ENCODE data around the gene DCLRE1B.

Gene DCLRE1B

DNA sequence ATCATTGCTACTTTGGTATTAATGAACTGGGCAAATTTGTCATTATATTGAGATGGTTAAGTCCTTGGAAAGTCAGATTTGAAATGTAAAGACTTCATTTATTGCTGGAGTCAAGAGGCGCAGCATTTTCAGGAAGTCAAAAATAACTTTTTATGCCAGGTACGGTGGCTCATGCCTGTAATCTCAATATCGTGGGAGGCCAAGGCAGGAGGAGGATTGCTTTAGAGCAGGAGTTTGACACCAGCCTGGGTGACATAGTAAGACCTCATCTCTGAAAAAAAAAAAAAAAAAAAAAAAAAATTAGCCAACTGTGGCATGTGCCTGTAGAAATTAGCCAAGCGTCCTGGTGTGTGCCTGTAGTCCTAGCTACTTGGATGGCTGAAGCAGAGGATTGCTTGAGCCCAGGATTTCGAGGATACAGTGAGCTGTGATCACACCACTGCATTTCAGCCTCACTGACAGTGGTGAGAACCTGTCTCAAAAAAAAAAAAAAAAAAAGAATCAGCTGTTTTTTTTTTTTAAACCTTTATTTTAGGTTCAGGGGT is 29.5 kb downstream of the DCLRE1B start:
- Histone ChIP-seq H3K36me3 (ENCODE audit: control insufficient read depth, insufficient read depth, low read length) (no peaks in the 10 kb centered on the region), H3K27me3 (replicated peaks; ENCODE audit: control insufficient read depth, insufficient read depth, low read length) (no peaks in the 10 kb centered on the region), H3K4me3 (replicated peaks; ENCODE audit: low read depth, low read length) (no peak overlapping the region)
- TF ChIP-seq, protein P1, sequence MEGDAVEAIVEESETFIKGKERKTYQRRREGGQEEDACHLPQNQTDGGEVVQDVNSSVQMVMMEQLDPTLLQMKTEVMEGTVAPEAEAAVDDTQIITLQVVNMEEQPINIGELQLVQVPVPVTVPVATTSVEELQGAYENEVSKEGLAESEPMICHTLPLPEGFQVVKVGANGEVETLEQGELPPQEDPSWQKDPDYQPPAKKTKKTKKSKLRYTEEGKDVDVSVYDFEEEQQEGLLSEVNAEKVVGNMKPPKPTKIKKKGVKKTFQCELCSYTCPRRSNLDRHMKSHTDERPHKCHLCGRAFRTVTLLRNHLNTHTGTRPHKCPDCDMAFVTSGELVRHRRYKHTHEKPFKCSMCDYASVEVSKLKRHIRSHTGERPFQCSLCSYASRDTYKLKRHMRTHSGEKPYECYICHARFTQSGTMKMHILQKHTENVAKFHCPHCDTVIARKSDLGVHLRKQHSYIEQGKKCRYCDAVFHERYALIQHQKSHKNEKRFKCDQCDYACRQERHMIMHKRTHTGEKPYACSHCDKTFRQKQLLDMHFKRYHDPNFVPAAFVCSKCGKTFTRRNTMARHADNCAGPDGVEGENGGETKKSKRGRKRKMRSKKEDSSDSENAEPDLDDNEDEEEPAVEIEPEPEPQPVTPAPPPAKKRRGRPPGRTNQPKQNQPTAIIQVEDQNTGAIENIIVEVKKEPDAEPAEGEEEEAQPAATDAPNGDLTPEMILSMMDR (IDR thresholded peaks at IDR 0.05; ENCODE audit: insufficient read depth, low read length, poor library complexity, severe bottlenecking) = no peak
- no peak for DNase-seq (ENCODE audit: extremely low read depth, insufficient read length)

DNA sequence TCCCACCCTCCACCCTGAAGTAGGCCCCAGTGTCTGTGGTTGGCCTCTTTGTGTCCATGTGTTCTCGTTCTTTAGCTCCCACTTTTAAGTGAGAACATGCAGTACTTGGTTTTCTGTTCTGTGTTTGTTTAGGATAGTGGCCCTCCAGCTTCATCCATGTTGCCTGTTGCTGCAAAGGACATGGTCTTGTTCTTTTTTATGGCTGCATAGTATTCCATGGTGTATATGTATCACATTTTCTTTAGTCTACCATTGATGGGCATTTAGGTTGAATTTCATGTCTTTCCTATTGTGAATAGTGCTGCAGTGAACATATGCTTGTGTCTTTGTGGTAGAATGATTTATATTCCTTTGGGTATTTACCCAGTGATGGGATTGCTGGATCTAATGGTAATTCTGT is 30.1 kb downstream of the DCLRE1B start:
- no peaks in the 10 kb centered on the region for H3K27me3 ChIP-seq (replicated peaks; ENCODE audit: control insufficient read depth, insufficient read depth, low read length)
- H3K4me3 ChIP-seq (replicated peaks; ENCODE audit: low read depth, low read length) = no peak overlapping the region
- no peaks in the 10 kb centered on the region for H3K36me3 ChIP-seq (ENCODE audit: control insufficient read depth, insufficient read depth, low read length)
- TF ChIP-seq, protein P1 (IDR thresholded peaks at IDR 0.05; ENCODE audit: insufficient read depth, low read length, poor library complexity, severe bottlenecking) = no peak
- no peak for DNase-seq (ENCODE audit: extremely low read depth, insufficient read length)

DNA sequence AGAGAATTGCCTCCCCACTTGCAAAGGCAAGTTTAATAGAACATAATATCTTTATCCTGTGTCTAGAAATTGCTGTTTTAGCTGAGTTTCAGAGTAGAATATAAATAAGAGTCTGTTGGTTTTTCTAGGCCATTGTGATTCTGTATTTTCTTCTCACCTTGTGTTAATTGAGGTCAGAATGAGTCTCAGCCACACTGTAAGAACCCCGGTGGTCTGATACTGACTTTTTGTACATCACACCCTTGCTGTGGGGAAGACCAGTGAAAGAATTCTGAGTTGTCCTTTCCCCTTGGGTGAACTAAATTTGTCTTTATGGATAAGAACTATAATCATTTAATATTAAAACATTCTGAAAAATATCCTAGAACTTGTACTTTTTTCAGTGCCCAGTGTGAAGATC is 30.8 kb downstream of the DCLRE1B start:
- Histone ChIP-seq H3K4me3 (replicated peaks; ENCODE audit: low read depth, low read length) (no peak overlapping the region), H3K27me3 (replicated peaks; ENCODE audit: control insufficient read depth, insufficient read depth, low read length) (no peaks in the 10 kb centered on the region), H3K36me3 (ENCODE audit: control insufficient read depth, insufficient read depth, low read length) (peaks cover 4% of the 10 kb centered on the region)
- TF ChIP-seq, protein P1 (IDR thresholded peaks at IDR 0.05; ENCODE audit: insufficient read depth, low read length, poor library complexity, severe bottlenecking) = no peak
- no peak for DNase-seq (ENCODE audit: extremely low read depth, insufficient read length)

DNA sequence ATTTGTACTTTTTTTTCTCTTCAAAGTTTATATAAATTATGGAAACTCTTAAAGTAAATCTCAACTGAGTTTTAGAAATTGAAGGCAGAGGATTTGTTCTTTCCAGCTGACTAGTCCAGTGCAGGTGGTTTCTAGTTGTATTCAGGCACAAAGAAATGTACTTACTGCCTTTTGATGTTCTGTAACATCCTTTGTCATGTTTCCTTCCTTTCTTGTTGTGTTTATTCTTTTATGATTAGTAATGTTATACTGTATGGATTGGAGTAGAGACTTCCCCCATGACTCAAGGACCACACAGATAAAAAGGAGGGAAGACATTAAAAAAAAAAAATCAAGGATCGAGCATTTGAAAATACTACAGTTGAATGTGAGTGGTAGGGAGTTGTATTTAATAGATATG is 32.0 kb downstream of the DCLRE1B start:
- H3K36me3 ChIP-seq (ENCODE audit: control insufficient read depth, insufficient read depth, low read length) = peaks cover 4% of the 10 kb centered on the region
- TF ChIP-seq, protein P1 (IDR thresholded peaks at IDR 0.05; ENCODE audit: insufficient read depth, low read length, poor library complexity, severe bottlenecking) = no peak
- no peaks in the 10 kb centered on the region for H3K27me3 ChIP-seq (replicated peaks; ENCODE audit: control insufficient read depth, insufficient read depth, low read length)
- no peak overlapping the region for H3K4me3 ChIP-seq (replicated peaks; ENCODE audit: low read depth, low read length)
- DNase-seq (ENCODE audit: extremely low read depth, insufficient read length) = no peak

DNA sequence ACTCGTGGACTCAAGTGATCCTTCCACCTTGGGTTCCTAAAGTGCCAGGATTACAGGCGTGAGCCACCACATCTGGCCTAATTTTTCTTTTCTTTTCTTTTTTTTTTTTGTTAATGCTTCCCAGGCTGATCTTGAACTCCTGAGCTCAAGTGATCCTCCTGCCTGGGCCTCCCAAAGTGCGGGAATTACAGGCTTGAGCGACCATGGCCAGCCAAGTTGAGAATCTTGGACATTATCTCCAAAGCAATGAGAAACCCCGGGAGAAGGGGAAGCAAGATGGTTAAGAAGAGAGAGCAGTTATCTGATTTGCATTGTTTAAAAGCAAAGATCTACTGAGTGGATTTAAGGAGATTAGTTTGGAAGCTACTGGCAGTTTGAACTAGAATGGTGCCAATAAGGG is 33.1 kb downstream of the DCLRE1B start:
- TF ChIP-seq, protein P1 (IDR thresholded peaks at IDR 0.05; ENCODE audit: insufficient read depth, low read length, poor library complexity, severe bottlenecking) = no peak
- DNase-seq (ENCODE audit: extremely low read depth, insufficient read length) = no peak
- H3K36me3 ChIP-seq (ENCODE audit: control insufficient read depth, insufficient read depth, low read length) = peaks cover 4% of the 10 kb centered on the region
- H3K27me3 ChIP-seq (replicated peaks; ENCODE audit: control insufficient read depth, insufficient read depth, low read length) = no peaks in the 10 kb centered on the region
- no peak overlapping the region for H3K4me3 ChIP-seq (replicated peaks; ENCODE audit: low read depth, low read length)

Measured in GM06990 (cell line).